ENCODE measurements around the gene ZNF626. TPM values are rescaled to one million over a fixed set of nuclear protein-coding genes. Genes with fewer than 3 reads are reported as not detected.
"Not testable (repeated sequence)": the region's sequence is repeated elsewhere in the genome, so short reads cannot be mapped to it uniquely, and the experiment has no call there.

Gene ZNF626
- total RNA-seq, 1 donor = 13.4 TPM

GRCh38 chr19:20660473-20661140 is 764 bp downstream of the ZNF626 start:
- peak; percentile 44 for DNase-seq (ENCODE audit: low read depth)

GRCh38 chr19:20640545-20640944 is 20.8 kb downstream of the ZNF626 start:
- TF ChIP-seq, protein P1, sequence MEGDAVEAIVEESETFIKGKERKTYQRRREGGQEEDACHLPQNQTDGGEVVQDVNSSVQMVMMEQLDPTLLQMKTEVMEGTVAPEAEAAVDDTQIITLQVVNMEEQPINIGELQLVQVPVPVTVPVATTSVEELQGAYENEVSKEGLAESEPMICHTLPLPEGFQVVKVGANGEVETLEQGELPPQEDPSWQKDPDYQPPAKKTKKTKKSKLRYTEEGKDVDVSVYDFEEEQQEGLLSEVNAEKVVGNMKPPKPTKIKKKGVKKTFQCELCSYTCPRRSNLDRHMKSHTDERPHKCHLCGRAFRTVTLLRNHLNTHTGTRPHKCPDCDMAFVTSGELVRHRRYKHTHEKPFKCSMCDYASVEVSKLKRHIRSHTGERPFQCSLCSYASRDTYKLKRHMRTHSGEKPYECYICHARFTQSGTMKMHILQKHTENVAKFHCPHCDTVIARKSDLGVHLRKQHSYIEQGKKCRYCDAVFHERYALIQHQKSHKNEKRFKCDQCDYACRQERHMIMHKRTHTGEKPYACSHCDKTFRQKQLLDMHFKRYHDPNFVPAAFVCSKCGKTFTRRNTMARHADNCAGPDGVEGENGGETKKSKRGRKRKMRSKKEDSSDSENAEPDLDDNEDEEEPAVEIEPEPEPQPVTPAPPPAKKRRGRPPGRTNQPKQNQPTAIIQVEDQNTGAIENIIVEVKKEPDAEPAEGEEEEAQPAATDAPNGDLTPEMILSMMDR (IDR thresholded peaks at IDR 0.05; ENCODE audit: insufficient read depth, low read depth, low read length) = no peak
- H3K4me3 ChIP-seq (ENCODE audit: low read depth, low read length) = no peak overlapping the region
- no peak for DNase-seq (ENCODE audit: low read depth)

More at GRCh38 chr19:20660473-20661140, 764 bp downstream of the ZNF626 start:
- H3K4me3 ChIP-seq (ENCODE audit: low read depth, low read length) = peak overlapping the region; percentile 90
- TF ChIP-seq, protein P1 (IDR thresholded peaks at IDR 0.05; ENCODE audit: insufficient read depth, low read depth, low read length) = no peak

GRCh38 chr19:20640023-20640422 is 21.3 kb downstream of the ZNF626 start:
- TF ChIP-seq, protein P1 (IDR thresholded peaks at IDR 0.05; ENCODE audit: insufficient read depth, low read depth, low read length) = no peak
- DNase-seq (ENCODE audit: low read depth) = no peak
- no peak overlapping the region for H3K4me3 ChIP-seq (ENCODE audit: low read depth, low read length)

GRCh38 chr19:20624560-20624959 is 36.8 kb downstream of the ZNF626 start:
- DNase-seq (ENCODE audit: low read depth); H3K4me3 ChIP-seq (ENCODE audit: low read depth, low read length): not testable (repeated sequence)

DNA sequence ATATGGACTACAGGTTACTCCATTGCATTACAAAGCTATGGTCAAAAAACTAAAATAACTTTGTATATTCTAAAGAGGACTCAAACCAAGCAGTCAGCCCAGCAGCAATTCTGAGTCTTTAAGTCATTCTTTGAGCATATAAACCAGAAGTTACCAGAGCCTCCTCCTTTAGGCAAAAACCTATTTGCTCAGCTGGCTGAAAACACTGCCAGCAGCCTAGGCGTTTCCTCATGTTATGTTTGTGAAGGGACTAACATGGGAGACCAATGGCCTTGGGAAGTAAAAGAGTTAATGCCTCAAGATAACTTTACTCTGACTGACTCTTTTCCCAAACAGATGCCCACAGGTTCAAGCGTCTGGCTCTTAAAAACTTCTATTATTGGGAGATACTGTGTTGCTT is 45.3 kb downstream of the ZNF626 start:
- TF ChIP-seq, protein P1 (IDR thresholded peaks at IDR 0.05; ENCODE audit: insufficient read depth, low read depth, low read length) = no peak
- DNase-seq (ENCODE audit: low read depth) = no peak
- no peak overlapping the region for H3K4me3 ChIP-seq (ENCODE audit: low read depth, low read length)

GRCh38 chr19:20614971-20615370 is 46.4 kb downstream of the ZNF626 start:
- not testable (repeated sequence) for H3K4me3 ChIP-seq (ENCODE audit: low read depth, low read length); DNase-seq (ENCODE audit: low read depth)

DNA sequence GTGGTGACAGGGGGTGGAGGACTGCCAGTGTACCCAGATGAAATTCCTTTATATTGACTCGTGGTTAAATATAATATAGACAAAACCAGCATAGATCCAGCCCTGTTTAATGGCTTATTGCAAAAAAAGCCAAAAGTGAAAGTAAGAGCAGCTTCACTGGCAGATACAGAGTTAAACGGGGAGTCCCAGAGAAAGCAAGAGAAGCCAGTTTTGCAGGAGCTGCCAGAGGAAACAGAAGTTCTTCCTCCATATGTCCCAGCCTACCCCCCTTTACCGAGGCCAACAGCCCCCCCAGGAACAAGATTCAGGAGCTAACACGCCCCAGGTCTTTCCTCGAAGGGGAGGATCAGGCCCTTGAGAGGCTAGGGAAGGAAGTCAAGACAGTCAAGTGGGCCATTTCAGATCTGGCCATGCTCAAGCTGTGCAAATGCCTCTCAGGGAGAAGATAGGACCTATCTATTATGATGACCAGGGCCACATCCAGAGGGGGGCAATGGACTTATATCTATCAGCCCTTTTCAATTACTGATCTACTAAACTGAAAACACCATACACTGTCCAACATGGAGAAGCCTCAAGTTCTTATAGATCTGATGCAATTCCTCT is 48.6 kb downstream of the ZNF626 start:
- TF ChIP-seq, protein P1 (IDR thresholded peaks at IDR 0.05; ENCODE audit: insufficient read depth, low read depth, low read length) = no peak
- DNase-seq (ENCODE audit: low read depth) = peak; percentile 3
- H3K4me3 ChIP-seq (ENCODE audit: low read depth, low read length) = peak overlapping the region; percentile 26

- no peak overlapping the region for H3K4me3 ChIP-seq (ENCODE audit: low read depth, low read length)
- no peak for DNase-seq (ENCODE audit: low read depth)
- TF ChIP-seq, protein P1 (IDR thresholded peaks at IDR 0.05; ENCODE audit: insufficient read depth, low read depth, low read length) = no peak
Observed at GRCh38 chr19:20611866-20612265, 49.5 kb downstream of the ZNF626 start.

All from fibroblast of villous mesenchyme (primary cell).